OCI-LY7 (cell line): Measurements from ENCODE around the gene APOBEC3A.

Source experiments
- EZH2phosphoT487 ChIP-seq: fragments of 200-600 bp; sonication (generic); IDR thresholded peaks from 2 replicates; pipeline ENCODE4 v1.6.1; 2018; ENCODE audit warnings: low read depth, borderline replicate concordance, mild to moderate bottlenecking, mixed run types, antibody characterized with exemption, low read length, moderate library complexity, mixed read lengths
- TF ChIP-seq, protein P1 (sequence below): fragments of 200-600 bp; sonication (generic); conservative IDR thresholded peaks from 2 replicates; pipeline ENCODE4 v1.5.1; 2014; ENCODE audit warnings: mild to moderate bottlenecking, antibody characterized with exemption, low read length, moderate library complexity, mixed read lengths

DNA sequence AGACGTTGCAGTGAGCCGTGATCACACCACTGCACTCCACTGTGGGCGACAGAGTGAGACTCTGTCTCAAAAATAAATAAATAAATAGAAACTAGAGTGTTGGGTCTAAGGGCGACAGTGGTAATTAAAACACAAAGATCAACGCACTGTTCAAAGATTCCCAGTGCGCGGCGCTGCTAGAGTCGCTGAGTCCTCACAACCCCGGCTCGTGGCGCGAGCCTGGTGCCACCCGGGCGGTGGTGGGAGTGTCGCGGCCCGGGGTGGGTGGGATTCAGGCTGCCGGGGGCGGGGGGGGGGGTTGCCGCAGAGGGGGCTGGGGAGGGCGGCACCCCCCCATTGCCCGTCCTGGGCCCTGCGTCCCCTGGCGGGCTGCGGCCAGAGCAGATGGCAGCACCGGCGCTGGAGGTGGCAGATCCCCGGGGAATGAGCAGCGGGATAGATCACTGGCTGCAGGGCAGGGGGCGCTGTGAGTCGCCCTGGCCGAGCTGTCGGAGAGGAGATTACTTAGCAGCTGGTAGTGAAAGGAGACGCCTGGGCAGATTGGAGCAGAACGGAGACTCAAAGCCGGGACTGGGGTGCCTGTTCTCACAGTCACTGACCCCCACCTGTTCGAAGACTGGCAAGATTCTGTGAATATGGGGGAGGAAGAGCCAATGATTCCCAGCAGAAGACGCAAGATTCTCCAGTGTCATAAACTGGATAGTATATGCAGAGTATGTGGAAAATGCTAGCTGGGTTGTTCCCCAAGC, 30.2 kb upstream of the APOBEC3A start:
- TF ChIP-seq EZH2phosphoT487: no peak
- TF ChIP-seq, protein P1, sequence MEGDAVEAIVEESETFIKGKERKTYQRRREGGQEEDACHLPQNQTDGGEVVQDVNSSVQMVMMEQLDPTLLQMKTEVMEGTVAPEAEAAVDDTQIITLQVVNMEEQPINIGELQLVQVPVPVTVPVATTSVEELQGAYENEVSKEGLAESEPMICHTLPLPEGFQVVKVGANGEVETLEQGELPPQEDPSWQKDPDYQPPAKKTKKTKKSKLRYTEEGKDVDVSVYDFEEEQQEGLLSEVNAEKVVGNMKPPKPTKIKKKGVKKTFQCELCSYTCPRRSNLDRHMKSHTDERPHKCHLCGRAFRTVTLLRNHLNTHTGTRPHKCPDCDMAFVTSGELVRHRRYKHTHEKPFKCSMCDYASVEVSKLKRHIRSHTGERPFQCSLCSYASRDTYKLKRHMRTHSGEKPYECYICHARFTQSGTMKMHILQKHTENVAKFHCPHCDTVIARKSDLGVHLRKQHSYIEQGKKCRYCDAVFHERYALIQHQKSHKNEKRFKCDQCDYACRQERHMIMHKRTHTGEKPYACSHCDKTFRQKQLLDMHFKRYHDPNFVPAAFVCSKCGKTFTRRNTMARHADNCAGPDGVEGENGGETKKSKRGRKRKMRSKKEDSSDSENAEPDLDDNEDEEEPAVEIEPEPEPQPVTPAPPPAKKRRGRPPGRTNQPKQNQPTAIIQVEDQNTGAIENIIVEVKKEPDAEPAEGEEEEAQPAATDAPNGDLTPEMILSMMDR: 0 out of 2 replicates have a peak, but pooled peaks have one; percentile 24
